Hematopoietic multipotent progenitor cell treated with erythropoietin and hydrocortisone succinate and interleukin-3 and kit ligand, for 8 days (in vitro differentiated cells): Measurements from ENCODE around the gene DCP1A.
"Not testable (repeated sequence)": the region's sequence is repeated elsewhere in the genome, so short reads cannot be mapped to it uniquely, and the experiment has no call there.

ENCODE experiments used
- DNase-seq: peaks from one replicate; pipeline ENCODE4 v3.0.0-alpha.2; 2015

The DCP1A gene

DNA sequence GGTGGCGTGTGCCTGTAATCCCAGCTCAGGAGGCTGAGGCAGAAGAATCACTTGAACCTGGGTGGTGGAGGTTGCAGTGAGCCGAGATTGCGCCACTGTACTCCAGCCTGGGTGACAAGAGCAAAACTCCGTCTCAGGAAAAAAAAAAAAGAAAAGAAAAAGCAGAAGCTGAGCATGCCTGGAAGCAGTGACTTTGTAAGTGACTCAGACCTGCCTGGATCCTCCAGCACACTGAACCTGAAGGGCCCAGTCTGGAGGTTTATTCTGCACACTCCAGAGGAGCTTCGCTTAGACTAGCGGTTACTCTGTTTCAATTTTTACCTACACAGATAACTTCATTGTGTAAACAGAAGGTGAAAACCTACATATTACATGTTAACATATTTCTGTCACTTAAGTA lies 19.4 kb downstream of the DCP1A start:
- DNase-seq = not testable (repeated sequence)

DNA sequence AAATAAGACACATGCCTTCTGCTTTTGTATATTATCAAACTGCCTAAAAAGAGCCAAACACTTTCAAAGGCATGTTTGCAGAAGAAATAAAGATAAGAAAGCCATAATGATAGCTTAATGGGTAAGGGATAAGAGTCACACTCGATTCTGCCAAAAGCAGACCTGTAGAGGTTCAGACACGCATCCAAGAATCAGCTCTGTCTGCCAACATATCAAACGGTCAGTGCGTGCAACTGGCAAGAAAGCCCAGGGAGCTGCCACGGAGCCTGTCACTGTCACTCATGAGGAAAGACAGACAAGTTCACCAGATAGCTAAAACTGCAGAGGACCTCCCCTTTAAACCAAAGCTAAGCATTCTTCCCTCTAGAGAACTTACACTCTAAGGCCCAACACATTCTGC lies 23.2 kb downstream of the DCP1A start:
- peak; percentile 65 for DNase-seq

DNA sequence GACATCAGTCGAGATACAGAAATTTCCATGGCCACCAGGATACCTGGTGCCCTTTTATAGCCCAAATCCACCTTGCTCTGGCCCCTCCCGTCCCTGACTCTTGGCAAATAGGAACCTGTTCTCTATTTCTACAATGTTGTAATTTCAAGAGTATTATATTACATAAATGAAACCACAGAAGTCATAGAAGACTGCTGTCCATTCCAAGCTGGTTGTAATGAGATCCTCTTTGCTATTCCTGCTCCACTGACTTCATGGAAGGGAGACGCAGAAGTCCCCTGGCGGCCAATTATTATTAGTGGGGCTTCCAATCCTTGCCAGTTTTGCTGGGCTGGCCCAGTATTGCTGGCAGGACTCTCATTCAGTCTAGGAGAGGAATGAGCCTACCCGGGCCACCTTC lies 26.6 kb downstream of the DCP1A start:
- no peak for DNase-seq

DNA sequence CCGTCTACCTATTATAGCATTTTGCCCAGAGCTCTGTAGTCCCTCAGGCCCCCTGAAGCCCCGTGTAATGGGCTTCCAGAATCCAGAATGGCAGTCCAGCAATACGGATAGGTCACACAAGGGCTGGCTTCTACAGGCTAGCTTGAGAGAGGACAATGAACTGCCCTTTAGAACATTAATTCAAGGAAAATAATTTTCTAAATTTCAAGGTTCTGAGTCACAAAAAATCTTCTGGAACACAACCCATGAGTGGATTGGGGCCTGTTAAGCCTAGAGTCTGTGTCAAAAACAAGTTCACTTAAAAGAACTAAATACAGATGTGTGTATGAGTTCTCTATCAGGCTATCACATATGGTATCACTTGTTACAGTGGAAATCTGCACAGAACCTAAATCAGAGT lies 28.8 kb downstream of the DCP1A start:
- no peak for DNase-seq

DNA sequence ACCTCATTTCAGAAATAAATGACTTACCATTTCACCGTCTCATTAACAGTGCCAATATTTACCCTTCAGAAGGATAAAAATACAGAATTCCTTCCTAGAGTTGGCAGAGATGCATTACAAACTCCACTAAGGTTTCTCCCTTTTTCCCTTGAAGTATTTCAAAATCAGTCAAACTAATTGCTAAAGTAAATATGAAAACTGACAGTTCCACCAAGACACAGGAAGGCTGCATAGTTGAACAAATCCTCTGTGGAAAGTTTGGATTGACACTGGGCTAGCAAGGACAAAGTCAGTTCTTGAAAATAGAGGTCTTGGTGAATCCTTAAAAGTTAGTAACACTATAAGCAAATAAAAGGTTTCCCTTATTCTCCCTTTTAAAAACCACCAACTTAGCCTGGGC lies 34.5 kb downstream of the DCP1A start:
- no peak for DNase-seq

DNA sequence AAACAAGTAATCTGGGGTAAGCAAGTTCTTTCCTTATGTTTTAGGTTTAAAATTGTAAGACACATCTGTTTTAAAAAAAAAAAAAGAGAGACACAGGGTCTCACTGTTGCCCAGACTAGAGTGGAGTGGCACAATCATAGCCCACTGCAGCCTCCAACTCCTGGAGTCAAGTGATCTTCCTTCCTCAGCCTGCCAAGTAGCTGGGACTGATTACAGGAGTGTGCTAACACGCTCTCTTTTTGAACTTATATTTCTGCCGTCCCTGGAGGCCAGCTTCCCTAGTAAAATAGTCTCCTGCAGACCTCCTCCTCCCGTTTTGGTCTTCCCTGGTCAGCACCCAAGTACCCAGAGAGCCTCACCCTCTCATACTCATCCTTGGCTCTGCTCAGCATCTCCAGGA lies 35.5 kb downstream of the DCP1A start:
- DNase-seq = no peak

DNA sequence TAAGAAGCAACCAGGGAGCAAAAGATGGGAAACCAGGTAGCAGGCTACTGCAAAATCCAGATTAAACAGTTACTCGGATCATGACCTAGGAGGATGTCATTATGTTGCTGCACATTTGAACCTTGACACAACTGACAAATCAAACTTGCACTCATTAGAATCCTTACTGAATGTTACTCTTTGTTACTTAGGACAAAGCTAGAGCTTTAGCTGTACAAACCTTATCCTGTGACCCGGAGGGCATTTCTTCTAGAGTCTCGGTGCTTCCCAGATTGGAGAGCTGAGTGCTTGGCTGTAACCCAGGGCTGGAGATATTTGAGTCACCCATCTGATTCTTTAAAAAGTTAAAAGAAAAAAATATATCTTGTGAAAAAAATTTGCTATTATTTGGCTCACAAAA lies 43.4 kb downstream of the DCP1A start:
- DNase-seq = no peak

DNA sequence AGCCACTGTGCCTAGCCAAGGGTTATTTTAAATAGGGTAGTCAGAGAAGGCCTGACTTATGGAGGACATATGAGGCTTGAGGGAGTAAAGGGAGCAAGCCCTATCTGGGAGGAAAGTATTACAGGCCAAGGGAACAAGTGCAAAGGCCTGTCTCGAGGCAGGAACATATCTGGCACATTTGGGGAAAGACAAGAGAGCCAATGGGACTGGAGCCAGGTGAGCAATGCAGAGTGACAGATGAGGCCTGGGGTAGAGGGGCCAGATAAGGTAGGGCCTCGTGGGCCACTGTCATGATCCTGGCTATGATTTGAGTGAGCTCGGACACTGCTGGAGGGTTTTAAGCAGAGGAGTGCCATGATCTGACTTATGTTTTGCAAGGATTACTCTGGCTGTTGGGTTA lies 43.8 kb downstream of the DCP1A start:
- no peak for DNase-seq

DNA sequence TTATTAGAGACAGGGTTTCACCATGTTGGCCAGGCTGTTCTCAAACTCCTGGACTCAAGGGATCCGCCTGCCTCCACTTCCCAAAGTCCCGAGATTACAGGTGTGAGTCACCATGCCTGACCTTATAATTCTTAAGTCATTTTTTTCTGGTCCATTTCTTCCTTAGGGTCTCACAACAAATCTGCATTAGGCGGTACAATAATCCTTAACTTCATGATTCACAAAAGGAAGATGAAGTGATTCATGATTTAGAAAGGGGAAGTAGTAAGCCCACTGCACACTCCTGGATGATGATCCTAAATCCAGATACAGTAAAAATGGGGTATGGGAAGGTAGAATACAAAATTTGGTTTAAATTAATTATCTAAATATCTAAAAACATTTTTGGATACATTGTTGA lies 46.5 kb downstream of the DCP1A start:
- no peak for DNase-seq

DNA sequence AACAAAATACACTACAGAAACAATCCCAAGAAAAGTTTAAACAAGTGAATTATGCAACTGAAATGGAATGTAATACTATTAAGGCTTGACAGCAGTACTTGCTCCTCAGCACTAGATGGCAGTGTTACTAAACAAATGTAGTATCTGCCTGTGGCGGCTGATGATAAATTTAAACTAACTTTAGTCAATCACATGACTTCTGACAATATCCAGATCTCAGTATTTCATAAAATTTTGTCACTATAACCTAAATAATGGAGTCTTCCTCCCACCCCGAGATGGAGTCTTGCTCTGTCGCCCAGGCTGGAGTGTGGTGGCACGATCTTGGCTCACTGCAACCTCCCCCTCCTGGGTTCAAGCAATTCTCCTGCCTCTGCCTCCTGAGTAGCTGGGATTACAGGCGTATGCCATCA lies 47.7 kb downstream of the DCP1A start:
- DNase-seq = peak; percentile 63

DNA sequence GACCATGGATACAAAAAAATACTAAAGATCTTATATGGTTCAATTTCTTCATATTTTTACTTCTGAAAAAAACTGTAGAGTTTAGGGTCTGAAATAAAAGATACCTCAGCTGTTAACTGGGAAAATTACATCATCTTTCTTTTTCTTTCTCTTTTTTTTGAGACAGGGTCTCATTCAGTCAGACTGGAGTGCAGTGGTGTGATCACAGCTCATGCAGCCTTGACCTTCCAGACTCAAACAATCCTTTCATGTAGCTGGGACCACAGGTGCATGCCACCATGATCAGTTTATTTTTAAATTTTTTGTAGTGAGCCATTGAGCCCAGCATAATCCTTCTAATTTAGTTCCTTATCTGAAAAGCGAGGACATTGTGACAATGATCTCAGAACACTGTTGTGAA lies 51.9 kb downstream of the DCP1A start:
- DNase-seq = no peak

DNA sequence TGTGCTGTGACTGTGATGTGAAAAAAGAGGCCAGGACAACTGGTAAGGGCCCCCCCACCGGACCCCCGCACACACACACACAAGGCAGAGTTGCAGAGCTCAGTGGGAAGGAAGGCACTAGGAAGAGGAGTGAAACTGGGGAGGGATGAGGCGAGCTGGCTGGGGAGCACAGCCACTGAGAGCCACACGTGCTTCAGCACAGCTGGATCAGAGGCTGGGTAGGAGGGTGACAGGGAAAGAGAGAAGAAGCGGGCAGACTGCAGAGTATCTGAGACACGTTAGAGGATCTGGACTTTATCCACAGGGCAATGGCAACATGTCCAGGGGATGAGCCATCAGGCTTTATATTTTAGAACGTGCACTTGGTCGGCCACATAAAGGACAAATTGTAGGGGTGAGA lies 53.5 kb downstream of the DCP1A start:
- no peak for DNase-seq

DNA sequence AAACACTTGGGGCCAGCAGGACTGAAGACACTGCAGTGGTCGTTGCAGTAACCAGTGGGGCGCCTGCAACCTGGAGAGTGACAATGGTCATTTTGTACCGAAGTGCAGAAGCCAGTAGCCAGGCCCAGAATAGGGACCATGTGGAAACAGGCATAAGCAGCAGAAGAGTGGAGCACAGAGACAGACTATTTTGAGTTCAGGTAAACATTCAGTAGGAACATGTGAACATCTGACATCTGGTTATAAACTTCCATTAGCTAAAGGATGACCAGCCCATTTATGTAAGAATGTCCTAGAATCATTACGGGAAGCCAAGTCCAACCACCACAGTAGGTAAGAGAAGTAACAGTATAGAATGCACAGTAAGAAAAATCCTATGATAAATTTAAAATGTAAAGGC lies 59.1 kb downstream of the DCP1A start:
- no peak for DNase-seq

DNA sequence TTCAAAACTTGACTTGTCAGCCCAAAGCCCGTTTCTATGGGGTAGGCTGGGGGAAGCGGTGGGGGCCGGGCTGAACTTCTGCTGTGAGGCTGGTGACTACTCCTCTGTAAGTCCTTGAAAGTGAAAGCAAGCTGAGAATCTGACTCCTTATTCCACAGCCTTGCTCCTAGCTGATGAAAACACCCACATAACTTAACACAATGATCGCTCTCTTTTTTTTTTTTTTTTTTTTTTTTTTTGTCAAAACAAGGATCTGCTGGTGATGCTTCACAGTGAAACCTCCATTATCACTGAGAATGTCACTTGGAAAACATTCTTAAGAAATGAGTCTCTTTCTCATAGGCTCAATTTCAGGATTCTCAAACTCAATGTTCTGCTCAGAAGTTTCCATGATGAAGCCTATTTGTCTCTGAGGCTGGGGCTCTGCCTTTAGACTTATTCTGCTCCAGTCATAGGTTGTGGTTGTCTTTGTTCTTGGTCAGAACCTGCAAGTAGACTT lies 60.2 kb downstream of the DCP1A start:
- no peak for DNase-seq

DNA sequence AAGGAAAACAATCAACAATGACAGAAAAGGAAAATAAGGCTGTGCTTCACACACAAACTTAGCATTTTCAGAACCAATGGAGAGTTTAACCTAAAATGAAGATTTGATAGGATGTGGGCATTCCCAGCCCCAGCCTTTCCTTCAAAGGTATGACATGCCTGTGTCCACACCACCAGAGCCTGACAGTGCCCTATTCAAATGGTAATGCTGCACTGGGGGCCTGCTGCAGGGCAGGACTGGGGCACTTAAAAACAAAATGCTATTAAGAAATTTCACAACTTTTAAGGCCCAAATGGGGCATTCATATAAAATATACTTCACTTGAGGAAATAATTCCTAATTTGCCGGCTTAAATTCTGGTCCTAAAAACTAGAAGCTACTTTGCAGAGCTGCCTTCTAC lies 60.6 kb downstream of the DCP1A start:
- DNase-seq = no peak

DNA sequence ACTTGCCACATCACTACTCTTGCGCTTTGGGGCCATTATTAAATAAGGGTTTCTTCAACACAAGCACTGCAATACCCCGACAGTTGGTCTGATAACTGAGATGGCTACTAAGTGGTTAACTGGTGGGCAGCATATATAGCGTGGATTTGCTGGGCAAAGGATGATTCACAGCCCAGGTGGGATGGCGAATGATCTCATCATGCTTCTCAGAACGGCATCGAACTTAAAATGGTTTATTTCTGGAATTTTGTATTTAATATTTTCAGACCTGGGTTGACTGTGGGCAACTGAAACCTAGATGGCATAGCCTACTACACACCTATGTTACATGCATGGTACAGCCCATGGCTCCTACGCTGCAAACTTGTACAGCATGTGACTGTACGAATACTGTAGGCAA lies 64.8 kb downstream of the DCP1A start:
- no peak for DNase-seq

DNA sequence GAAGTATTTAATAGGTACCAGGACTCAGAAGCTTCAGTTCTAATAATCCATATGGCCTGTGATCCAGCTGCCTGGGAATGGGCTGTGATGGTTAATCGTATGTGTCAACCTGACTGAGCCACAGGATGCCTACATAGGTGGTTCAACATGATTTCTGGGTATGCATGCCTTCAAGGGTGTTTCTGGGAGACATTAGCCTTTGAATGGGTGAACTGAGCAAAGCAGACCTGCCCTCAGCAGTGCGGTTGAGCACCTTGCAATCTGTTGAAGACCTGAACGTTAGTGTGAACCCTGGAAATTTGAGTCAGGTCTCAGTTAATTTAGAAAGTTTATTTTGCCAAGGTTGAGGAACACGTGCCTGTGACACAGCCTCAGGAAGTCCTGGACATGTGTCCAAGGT lies 68.7 kb downstream of the DCP1A start:
- no peak for DNase-seq

DNA sequence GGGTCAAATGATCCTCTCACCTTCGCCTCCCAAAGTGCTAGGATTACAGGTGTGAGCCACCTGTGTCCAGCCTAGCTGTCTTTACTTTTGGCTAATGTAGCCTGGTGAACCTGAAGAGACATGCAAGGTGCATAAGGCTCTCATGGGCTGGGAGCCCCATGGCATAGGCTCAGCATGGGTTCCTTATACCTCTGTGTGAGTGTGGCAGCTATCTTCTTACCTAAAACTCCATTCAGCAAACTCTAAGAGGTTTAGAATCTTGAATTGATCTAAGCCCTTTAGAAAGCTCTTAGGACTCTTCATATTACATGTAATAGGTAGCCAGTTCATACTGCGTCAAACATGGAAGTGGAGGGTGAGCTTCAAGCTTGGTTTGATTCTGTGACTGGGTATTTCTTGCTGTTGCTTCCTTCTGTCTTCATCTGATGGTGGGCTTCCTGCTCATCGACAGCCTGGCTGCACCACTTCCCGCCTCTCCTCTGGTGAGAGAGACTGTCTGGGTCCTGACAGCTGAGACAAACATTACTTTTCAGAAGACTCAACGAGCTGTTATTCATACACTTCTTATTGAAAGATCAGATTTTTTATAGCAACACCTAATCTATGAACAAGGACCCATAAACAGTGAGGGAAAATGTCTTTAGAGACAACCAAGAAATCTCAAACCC lies 72.3 kb downstream of the DCP1A start:
- no peak for DNase-seq

DNA sequence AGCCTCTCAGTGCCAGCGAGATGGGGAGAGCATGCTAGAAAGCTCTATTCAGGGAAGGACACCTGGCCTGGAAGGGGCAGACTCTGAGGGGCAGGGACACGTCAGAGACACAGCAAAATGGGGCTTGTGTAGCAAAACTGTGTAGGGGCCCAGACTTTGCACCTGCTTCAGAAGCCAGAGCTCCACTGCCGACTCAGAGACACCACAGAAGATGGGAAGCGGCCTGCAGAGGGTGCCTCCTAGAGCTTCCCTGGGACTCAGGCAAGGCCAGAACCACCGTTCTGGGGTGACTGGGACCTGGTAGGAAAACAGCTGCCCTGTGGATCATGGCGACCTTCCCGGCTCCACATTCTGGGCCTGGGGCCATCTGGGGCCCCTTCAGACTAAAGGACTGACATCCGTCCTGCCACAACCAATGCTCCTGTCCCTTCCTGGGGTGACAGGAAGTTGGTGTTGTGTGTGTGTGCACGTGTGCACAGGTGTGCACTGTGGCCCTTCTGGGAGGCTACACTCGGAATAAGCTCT lies 74.1 kb downstream of the DCP1A start:
- no peak for DNase-seq

DNA sequence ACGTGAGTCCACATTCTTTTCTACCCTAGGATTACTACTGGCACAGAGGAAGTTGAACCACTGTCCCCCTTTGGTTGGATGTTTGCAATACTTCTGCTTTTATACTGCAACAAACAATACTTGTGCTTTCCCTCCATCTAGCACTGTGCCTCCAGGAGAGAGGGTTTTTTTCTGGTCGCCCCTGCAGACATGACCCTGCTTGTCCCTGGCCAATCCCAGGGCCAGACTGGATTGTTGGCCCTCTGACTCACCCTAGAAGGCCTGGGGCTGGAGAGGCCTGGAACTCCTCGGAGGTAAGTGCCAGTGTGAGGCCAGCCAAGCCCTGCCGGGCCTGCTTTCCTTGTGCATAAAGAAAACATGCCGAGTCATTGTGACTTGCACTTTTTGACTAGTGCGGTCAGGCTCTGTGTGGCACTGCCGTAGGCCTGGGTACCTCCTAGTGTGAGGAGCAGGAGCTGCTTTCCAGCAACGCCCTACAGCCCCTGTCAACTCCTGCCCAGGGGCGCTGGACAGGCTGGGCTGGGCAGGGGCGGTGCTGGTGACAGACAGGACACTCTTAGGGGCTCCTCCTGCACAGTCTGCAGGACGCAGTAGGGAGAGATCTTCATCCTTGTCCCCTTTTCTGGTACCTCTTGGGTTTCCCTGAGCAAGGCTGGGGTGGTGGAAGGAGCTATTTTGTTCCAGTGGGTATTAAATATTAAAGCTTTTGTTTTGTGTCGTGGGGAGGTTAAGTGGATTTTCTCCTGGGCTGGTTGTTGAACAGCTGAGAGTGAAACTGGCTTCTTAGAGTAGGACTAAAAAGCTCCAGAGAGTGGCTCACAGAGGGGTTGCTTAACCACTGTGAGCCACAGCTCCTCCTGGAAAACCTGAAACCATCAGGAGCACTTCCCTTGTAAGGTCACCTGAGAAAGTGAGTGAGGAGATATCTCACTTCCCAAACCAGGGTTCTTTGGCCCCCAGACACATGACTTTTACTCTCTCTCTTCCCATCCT lies 77.2 kb downstream of the DCP1A start:
- peak; percentile 99 for DNase-seq

DNA sequence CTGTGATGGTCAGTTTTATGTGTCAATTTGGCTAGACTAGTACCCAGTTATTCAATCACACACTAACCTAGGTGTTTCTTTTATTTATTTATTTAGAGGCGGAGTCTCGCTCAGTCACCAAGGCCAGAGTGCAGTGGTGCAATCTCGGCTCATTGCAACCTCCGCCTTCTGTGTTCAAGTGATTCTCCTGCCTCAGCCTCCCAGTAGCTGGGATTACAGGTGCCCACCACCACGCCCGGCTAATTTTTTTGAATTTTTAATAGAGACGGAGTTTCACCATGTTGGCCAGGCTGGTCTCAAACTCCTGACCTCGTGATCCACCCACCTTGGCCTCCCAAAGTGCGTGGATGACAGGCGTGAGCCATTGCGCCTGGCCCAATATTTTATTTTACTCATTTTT lies 78.2 kb downstream of the DCP1A start:
- DNase-seq = not testable (repeated sequence)

DNA sequence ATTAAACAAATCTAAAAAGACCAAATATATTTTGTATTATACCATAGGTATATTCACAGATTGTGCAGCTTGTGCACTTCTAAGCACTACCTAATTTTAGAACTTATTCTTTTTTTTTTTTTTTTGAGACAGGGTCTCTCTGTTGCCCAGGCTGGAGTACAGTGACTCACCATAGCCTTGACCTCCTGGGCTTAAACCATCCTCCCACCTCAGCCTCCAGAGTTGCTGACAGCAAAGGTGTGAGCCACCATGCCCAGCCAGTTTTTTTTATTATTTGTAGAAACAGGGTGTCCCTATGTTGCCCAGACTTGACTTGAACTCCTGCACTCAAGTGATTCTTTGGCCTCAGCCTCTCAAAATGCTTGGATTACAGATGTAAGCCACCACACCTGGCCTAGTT lies 79.6 kb downstream of the DCP1A start:
- no peak for DNase-seq

DNA sequence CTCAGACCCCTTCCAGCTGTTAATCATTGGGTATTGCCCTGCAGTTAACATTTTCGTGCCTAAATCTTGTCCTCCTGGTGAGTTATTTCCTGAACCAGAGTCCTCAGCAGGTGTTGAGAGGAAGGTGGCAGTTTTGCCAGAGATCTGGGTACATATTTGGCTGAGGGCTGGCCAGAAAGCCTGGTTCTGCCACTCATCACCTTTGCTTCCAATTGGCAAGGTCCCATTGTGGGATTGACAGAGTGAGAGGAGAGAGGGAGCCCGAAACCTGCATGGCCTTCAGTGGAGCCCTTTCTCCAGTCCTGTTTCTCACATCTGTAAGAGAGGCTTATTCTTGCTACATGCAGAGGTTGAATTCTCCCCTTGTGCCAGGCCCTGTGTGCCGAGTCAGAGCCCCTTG lies 82.6 kb downstream of the DCP1A start:
- no peak for DNase-seq

DNA sequence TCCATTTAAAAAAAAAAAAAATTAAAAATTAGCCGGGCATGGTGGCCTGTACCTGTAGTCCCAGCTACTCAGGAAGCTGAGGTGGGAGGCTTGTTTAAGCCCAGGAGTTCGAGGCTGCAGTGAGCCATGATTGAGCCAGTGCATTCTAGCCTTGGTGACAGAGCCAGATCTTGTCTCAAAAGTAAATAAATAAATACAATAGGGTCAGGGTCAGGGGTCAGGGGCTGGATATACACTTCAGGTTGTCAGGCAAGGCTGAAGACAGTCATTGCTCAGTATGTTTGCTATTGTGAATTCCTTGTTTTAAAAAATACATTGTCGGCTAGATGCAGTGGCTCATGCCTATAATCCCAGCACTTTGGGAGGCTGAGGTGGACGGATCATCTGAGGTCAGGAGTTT lies 83.4 kb downstream of the DCP1A start:
- DNase-seq = no peak
